Measurements from ENCODE around the gene MAST4.

DNA sequence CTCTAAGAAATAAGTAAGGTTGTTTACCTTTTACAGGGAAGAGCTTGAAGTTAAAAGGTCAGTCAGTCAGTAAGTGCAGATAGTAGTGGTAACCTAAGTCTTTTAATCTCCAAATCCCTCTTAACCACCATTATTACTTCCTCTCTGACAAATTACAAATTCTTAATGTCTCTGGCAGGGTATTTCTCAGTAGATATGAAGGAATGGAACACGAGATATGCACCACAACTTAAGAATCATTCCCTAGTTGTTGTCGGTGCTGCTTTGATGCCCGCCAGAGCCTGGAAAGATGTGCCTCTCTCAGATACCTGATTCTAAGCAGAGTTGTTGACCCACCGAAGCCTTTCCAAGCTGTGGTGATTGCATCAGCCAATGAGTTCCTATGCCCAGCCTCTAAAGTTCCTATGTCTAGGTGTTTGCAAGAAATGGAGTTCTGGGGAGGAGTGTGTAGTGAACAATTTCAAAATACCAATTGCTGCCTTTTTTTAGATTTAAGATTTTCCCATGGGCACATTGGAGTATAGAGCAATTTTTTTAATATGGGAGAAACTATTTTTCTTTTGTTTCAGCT is 521.9 kb downstream of the MAST4 start:
- TF ChIP-seq CTCF (IDR thresholded peaks at IDR 0.05) = no peak
- no peak for TF ChIP-seq POLR2A (IDR thresholded peaks at IDR 0.05)
- no peak for TF ChIP-seq POLR2AphosphoS5 (IDR thresholded peaks at IDR 0.05)

All from gastroesophageal sphincter (tissue), 3 donors.